ENCODE data around the gene PRKAB1. TPM values are rescaled to one million over a fixed set of nuclear protein-coding genes. Genes with fewer than 3 reads are reported as not detected.

The PRKAB1 gene
- total RNA-seq, 1 experiment from 2014 or later: 32.7 TPM

DNA sequence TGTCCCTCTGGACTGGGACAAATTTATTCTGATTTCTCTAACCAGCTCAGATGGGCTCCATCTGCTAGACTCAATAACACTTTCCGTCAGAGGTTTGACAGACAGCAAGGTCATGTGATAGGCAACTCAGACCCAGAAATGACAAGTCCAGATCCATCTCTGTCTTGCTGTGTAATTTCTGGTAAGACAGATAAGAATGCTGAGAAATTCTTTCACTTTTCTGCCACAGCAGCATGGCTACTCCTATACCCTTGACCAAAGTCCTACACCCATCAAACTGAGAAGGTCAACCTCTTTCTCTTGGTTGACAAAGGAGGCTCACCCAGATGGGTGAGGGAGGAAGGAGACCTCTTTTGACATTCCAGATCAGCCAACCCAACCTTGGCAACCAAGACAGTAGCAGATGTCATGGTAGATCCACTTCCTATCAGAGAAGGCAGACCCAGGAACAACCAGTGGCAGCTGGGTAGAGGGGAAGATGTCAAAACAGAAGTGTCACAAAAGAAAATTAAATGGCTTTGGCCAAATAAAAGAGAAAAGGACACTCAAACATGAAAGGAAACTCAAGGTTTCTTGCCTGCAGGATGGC is 36.9 kb upstream of the PRKAB1 start:
- no peak for DNase-seq

DNA sequence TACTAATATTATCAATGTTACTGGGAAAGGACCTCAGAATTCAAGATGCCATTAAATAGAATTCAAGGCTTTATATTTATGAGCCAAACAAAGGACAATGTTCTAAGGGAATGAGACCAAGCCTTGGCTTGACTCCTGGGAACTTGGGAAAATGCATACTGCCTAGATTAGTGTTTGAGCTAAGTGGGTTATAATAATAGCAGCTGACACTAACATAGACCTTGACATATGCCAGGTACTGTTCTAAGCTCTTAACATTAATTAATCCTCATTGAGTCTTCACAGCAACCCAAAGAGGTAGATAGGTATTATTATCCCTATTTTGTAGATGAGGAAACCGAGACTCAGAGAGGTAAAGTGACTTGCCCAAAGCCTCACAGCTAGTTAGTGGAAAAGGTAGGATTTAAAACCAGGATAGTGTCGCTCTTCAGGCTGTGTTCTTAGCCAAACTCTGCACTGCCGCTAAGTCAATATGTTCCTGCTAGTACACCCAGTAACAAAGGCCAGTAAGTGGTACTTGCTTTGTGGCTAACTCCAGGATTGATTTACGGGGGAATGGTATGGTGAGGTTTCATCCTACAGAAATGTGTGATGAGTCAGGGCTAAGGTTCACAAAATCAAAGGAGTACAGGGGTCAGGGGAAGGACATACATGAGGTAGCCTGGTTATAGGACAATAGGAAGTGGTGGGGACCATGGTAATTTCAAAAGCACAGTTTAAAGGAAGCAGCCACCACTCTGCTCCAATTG is 35.8 kb upstream of the PRKAB1 start:
- no peak overlapping the region for H3K4me2 ChIP-seq (ENCODE audit: low read depth, low read length, poor library complexity, severe bottlenecking)
- H3K9me3 ChIP-seq (ENCODE audit: low read length): no peaks in the 10 kb centered on the region
- H2AFZ ChIP-seq (ENCODE audit: low read length): no peak overlapping the region
- DNase-seq: no peak
- H3K27ac ChIP-seq (ENCODE audit: low read length): no peak overlapping the region
- no peaks in the 10 kb centered on the region for H3K79me2 ChIP-seq (ENCODE audit: low read length)
- H3K36me3 ChIP-seq (ENCODE audit: insufficient read depth, low read length): no peaks in the 10 kb centered on the region
- no peaks in the 10 kb centered on the region for H3K4me1 ChIP-seq (ENCODE audit: low read length)
- no peaks in the 10 kb centered on the region for H4K20me1 ChIP-seq (ENCODE audit: insufficient read depth, low read depth, low read length)
- no peaks in the 10 kb centered on the region for H3K9me2 ChIP-seq (replicated peaks; ENCODE audit: insufficient read depth, low read length)
- H3K4me3 ChIP-seq (ENCODE audit: low read length): no peak overlapping the region
- no peak overlapping the region for H3K9ac ChIP-seq (ENCODE audit: low read length)
- H3K27me3 ChIP-seq (ENCODE audit: low read length): no peaks in the 10 kb centered on the region

More for the DNA sequence above, 36.9 kb upstream of the PRKAB1 start:
- no peaks in the 10 kb centered on the region for H3K9me3 ChIP-seq (ENCODE audit: low read length)
- H3K79me2 ChIP-seq (ENCODE audit: low read length): no peaks in the 10 kb centered on the region
- H2AFZ ChIP-seq (ENCODE audit: low read length): no peak overlapping the region
- no peak overlapping the region for H3K27ac ChIP-seq (ENCODE audit: low read length)
- no peaks in the 10 kb centered on the region for H3K9me2 ChIP-seq (replicated peaks; ENCODE audit: insufficient read depth, low read length)
- no peaks in the 10 kb centered on the region for H3K27me3 ChIP-seq (ENCODE audit: low read length)
- H3K9ac ChIP-seq (ENCODE audit: low read length): no peak overlapping the region
- no peaks in the 10 kb centered on the region for H3K36me3 ChIP-seq (ENCODE audit: insufficient read depth, low read length)
- H4K20me1 ChIP-seq (ENCODE audit: insufficient read depth, low read depth, low read length): no peaks in the 10 kb centered on the region
- no peaks in the 10 kb centered on the region for H3K4me1 ChIP-seq (ENCODE audit: low read length)
- no peak overlapping the region for H3K4me3 ChIP-seq (ENCODE audit: low read length)
- no peak overlapping the region for H3K4me2 ChIP-seq (ENCODE audit: low read depth, low read length, poor library complexity, severe bottlenecking)

DNA sequence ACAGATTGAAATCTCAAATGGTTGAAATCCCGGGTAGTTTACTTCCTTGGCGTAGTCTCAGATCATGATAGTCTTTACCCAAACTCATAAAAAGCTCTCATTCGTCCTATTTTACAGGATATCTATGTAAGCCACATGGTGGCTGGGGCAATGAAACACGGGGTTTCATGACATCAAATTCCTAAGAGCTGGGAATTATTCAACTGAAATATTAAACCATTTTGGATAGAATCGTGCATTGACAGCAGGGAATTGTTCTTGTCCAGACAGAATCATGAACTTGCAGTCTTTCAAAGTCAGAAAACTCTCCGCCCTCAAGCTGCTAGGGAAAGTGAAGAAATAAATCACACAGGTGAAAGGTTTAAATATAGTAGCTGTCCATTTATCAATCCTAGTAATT is 33.2 kb upstream of the PRKAB1 start:
- Histone ChIP-seq H3K9ac (ENCODE audit: low read length) (no peak overlapping the region), H2AFZ (ENCODE audit: low read length) (no peak overlapping the region), H3K4me2 (ENCODE audit: low read depth, low read length, poor library complexity, severe bottlenecking) (no peak overlapping the region), H3K27ac (ENCODE audit: low read length) (no peak overlapping the region), H3K36me3 (ENCODE audit: insufficient read depth, low read length) (no peaks in the 10 kb centered on the region), H3K4me1 (ENCODE audit: low read length) (no peaks in the 10 kb centered on the region), H3K9me3 (ENCODE audit: low read length) (no peaks in the 10 kb centered on the region), H3K4me3 (ENCODE audit: low read length) (no peak overlapping the region), H4K20me1 (ENCODE audit: insufficient read depth, low read depth, low read length) (no peaks in the 10 kb centered on the region), H3K9me2 (replicated peaks; ENCODE audit: insufficient read depth, low read length) (no peaks in the 10 kb centered on the region), H3K79me2 (ENCODE audit: low read length) (no peaks in the 10 kb centered on the region), H3K27me3 (ENCODE audit: low read length) (no peaks in the 10 kb centered on the region)
- DNase-seq: no peak

- no peaks in the 10 kb centered on the region for H3K4me1 ChIP-seq (ENCODE audit: low read length)
- H3K9me3 ChIP-seq (ENCODE audit: low read length): no peaks in the 10 kb centered on the region
- H3K79me2 ChIP-seq (ENCODE audit: low read length): no peaks in the 10 kb centered on the region
- H3K27me3 ChIP-seq (ENCODE audit: low read length): no peaks in the 10 kb centered on the region
- no peak overlapping the region for H3K4me2 ChIP-seq (ENCODE audit: low read depth, low read length, poor library complexity, severe bottlenecking)
- H3K4me3 ChIP-seq (ENCODE audit: low read length): no peak overlapping the region
- H3K36me3 ChIP-seq (ENCODE audit: insufficient read depth, low read length): no peaks in the 10 kb centered on the region
- H4K20me1 ChIP-seq (ENCODE audit: insufficient read depth, low read depth, low read length): no peaks in the 10 kb centered on the region
- H2AFZ ChIP-seq (ENCODE audit: low read length): no peak overlapping the region
- no peaks in the 10 kb centered on the region for H3K9me2 ChIP-seq (replicated peaks; ENCODE audit: insufficient read depth, low read length)
- H3K9ac ChIP-seq (ENCODE audit: low read length): no peak overlapping the region
- H3K27ac ChIP-seq (ENCODE audit: low read length): no peak overlapping the region
- peak; percentile 73 for DNase-seq
These were observed 24.9 kb upstream of the PRKAB1 start for GRCh38 chr12:119642986-119643385.

DNA sequence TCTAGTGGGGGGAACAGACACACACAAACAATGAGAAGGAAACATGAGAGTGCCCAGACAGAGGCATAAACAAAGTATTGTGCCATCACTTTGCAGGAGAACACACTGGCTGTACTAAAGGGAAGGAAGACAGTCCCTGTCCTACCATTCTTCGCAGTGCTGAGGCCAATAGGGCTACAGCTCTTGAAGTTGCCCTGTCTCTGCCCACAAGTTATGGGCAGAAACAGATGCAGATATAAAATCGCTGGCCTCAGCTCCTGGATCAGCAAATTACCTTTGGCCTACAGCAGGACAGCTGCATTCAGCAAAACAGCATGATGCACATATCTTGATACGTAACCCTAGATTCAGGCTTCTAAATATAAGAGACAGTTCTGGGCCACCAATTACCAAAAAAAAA is 23.0 kb upstream of the PRKAB1 start:
- no peaks in the 10 kb centered on the region for H3K9me3 ChIP-seq (ENCODE audit: low read length)
- no peak overlapping the region for H3K9ac ChIP-seq (ENCODE audit: low read length)
- H3K9me2 ChIP-seq (replicated peaks; ENCODE audit: insufficient read depth, low read length): no peaks in the 10 kb centered on the region
- no peaks in the 10 kb centered on the region for H3K79me2 ChIP-seq (ENCODE audit: low read length)
- H3K27ac ChIP-seq (ENCODE audit: low read length): no peak overlapping the region
- no peaks in the 10 kb centered on the region for H3K4me1 ChIP-seq (ENCODE audit: low read length)
- no peaks in the 10 kb centered on the region for H3K27me3 ChIP-seq (ENCODE audit: low read length)
- no peaks in the 10 kb centered on the region for H4K20me1 ChIP-seq (ENCODE audit: insufficient read depth, low read depth, low read length)
- no peaks in the 10 kb centered on the region for H3K36me3 ChIP-seq (ENCODE audit: insufficient read depth, low read length)
- no peak overlapping the region for H3K4me2 ChIP-seq (ENCODE audit: low read depth, low read length, poor library complexity, severe bottlenecking)
- no peak overlapping the region for H2AFZ ChIP-seq (ENCODE audit: low read length)
- DNase-seq: no peak
- H3K4me3 ChIP-seq (ENCODE audit: low read length): no peak overlapping the region

- no peak overlapping the region for H3K4me2 ChIP-seq (ENCODE audit: low read depth, low read length, poor library complexity, severe bottlenecking)
- no peak overlapping the region for H3K9ac ChIP-seq (ENCODE audit: low read length)
- no peaks in the 10 kb centered on the region for H3K36me3 ChIP-seq (ENCODE audit: insufficient read depth, low read length)
- peaks cover 2% of the 10 kb centered on the region; the same call in 1 of the 2 replicates for H3K27me3 ChIP-seq (ENCODE audit: low read length)
- H4K20me1 ChIP-seq (ENCODE audit: insufficient read depth, low read depth, low read length): no peaks in the 10 kb centered on the region
- DNase-seq: no peak
- no peaks in the 10 kb centered on the region for H3K79me2 ChIP-seq (ENCODE audit: low read length)
- no peak overlapping the region for H2AFZ ChIP-seq (ENCODE audit: low read length)
- H3K9me2 ChIP-seq (replicated peaks; ENCODE audit: insufficient read depth, low read length): no peaks in the 10 kb centered on the region
- no peaks in the 10 kb centered on the region for H3K4me1 ChIP-seq (ENCODE audit: low read length)
- H3K4me3 ChIP-seq (ENCODE audit: low read length): no peak overlapping the region
- no peak overlapping the region for H3K27ac ChIP-seq (ENCODE audit: low read length)
- no peaks in the 10 kb centered on the region for H3K9me3 ChIP-seq (ENCODE audit: low read length)
These were observed 22.3 kb upstream of the PRKAB1 start for GRCh38 chr12:119645535-119646059.

DNA sequence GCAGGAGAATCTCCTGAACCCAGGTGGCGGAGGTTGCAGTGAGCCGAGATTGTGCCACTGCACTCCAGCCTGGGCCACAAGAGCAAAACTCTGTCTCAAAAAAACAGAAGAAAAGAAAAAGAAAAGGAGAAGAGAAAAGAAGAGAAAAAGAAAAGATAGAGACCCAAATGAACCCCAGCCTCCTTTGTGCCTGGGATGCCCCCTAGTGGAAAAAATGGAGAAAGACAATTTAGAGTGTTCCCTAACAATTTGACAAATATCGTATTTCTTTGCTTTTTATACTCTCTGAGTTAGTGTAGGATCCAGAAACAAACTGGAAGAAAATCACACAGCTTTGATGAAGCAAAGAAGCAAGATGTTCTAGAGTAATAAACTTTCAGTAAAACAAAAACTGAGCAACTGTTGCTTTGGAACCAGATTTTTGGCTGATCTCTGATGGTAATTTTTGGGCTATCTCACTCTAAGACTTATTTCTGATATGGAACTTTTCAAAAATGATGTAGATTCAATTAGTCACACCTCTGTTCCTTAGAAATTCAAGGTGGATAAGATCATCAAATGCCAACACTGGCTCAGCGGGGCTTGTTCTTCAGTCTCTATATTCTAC is 18.6 kb upstream of the PRKAB1 start:
- no peak overlapping the region for H3K27ac ChIP-seq (ENCODE audit: low read length)
- peak; percentile 72 for DNase-seq
- no peak overlapping the region for H3K4me2 ChIP-seq (ENCODE audit: low read depth, low read length, poor library complexity, severe bottlenecking)

GRCh38 chr12:119652665-119653064 is 15.3 kb upstream of the PRKAB1 start:
- no peak overlapping the region for H3K4me3 ChIP-seq (ENCODE audit: low read length)
- no peaks in the 10 kb centered on the region for H3K9me3 ChIP-seq (ENCODE audit: low read length)
- H3K79me2 ChIP-seq (ENCODE audit: low read length): no peaks in the 10 kb centered on the region
- H2AFZ ChIP-seq (ENCODE audit: low read length): no peak overlapping the region
- no peak for DNase-seq
- no peak overlapping the region for H3K9ac ChIP-seq (ENCODE audit: low read length)
- H3K36me3 ChIP-seq (ENCODE audit: insufficient read depth, low read length): no peaks in the 10 kb centered on the region
- no peaks in the 10 kb centered on the region for H3K9me2 ChIP-seq (replicated peaks; ENCODE audit: insufficient read depth, low read length)
- H4K20me1 ChIP-seq (ENCODE audit: insufficient read depth, low read depth, low read length): no peaks in the 10 kb centered on the region
- H3K4me2 ChIP-seq (ENCODE audit: low read depth, low read length, poor library complexity, severe bottlenecking): no peak overlapping the region
- H3K27me3 ChIP-seq (ENCODE audit: low read length): peaks cover 2% of the 10 kb centered on the region; the same call in 1 of the 2 replicates
- H3K27ac ChIP-seq (ENCODE audit: low read length): no peak overlapping the region
- H3K4me1 ChIP-seq (ENCODE audit: low read length): no peaks in the 10 kb centered on the region

More for the DNA sequence above, 18.6 kb upstream of the PRKAB1 start:
- Histone ChIP-seq H2AFZ (ENCODE audit: low read length) (no peak overlapping the region), H3K79me2 (ENCODE audit: low read length) (no peaks in the 10 kb centered on the region), H3K9me2 (replicated peaks; ENCODE audit: insufficient read depth, low read length) (no peaks in the 10 kb centered on the region), H3K27me3 (ENCODE audit: low read length) (peaks cover 2% of the 10 kb centered on the region; the same call in 1 of the 2 replicates), H3K9me3 (ENCODE audit: low read length) (no peaks in the 10 kb centered on the region), H4K20me1 (ENCODE audit: insufficient read depth, low read depth, low read length) (no peaks in the 10 kb centered on the region), H3K36me3 (ENCODE audit: insufficient read depth, low read length) (no peaks in the 10 kb centered on the region), H3K4me1 (ENCODE audit: low read length) (no peaks in the 10 kb centered on the region), H3K4me3 (ENCODE audit: low read length) (no peak overlapping the region), H3K9ac (ENCODE audit: low read length) (no peak overlapping the region)

Data from Karpas-422 (cell line).